ENCODE data around the gene FBXL19.
"Not testable (repeated sequence)": the region's sequence is repeated elsewhere in the genome, so short reads cannot be mapped to it uniquely, and the experiment has no call there.

Gene FBXL19

DNA sequence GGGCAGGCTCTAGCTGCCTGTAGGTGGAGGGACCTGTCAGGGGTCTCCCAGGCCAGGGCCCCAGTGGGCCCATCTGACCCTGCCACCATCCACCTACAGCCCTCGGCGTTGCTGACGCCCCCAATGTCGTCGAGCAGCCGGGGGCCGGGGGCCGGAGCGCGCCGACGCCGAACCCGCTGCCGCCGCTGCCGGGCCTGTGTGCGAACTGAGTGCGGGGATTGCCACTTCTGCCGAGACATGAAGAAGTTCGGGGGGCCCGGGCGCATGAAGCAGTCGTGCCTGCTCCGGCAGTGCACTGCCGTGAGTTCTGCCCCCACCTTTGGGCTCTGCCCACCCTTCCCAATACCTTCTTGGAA lies 2.2 kb downstream of the FBXL19 start:
- Histone ChIP-seq H3K27me3 (ENCODE audit: insufficient read depth, low read length) (no peaks in the 10 kb centered on the region), H3K9me3 (ENCODE audit: insufficient read depth, low read depth, low read length) (no peaks in the 10 kb centered on the region), H3K27ac (ENCODE audit: low read length) (no peak overlapping the region), H3K4me1 (ENCODE audit: insufficient read depth, low read length) (no peaks in the 10 kb centered on the region; the same call in 1 of the 2 replicates), H3K4me3 (ENCODE audit: low read length) (peak overlapping the region; percentile 71; the same call in 1 of the 2 replicates), H3K9ac (ENCODE audit: low read depth, low read length) (no peak overlapping the region; the same call in 1 of the 2 replicates), H3K36me3 (ENCODE audit: insufficient read depth, low read depth, low read length) (peaks cover 29% of the 10 kb centered on the region)

DNA sequence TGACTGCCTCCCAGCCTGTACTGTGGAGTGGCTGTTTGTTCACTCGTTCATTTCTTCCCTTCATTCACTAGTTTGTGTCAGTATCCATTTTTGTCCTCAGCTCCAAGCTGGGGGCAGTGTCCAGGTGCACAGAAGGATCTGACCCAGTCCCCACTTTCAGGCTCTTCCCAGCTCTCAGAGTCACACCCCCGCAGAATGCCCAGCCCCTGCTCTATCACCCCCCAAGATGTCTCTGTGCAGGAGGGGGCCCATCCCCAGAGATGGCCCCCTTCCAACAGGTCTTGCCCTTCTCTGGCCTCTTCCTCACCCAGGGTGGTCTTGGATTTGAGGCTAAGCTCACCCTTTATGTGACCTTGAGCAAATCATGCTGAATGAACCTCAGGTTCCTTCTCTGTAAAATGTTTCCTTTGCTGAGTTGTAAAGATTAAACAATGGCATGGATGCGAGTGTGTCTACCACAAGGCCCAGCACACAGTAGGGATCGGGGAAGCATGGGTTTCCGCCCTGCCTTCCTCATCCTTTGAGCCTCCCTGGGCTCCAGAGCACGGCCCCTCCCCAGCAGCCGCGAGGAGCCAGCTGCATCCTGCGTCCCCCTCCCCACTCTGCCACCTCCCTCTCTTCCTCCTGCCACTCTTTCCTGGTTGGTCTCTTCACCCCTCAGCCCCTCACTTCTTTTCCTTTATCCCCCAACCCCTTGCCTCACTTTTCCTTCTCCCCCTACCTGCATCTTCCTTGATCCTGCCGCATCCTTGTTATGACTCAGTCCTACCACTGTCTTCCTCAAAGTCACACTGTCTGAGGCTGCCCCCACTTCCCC lies 2.8 kb downstream of the FBXL19 start:
- no peak overlapping the region for H3K27ac ChIP-seq (ENCODE audit: low read length)
- H3K4me1 ChIP-seq (ENCODE audit: insufficient read depth, low read length), result no peaks in the 10 kb centered on the region; the same call in 1 of the 2 replicates
- no peak overlapping the region for H3K4me3 ChIP-seq (ENCODE audit: low read length)
- H3K9ac ChIP-seq (ENCODE audit: low read depth, low read length), result no peak overlapping the region
- H3K9me3 ChIP-seq (ENCODE audit: insufficient read depth, low read depth, low read length), result no peaks in the 10 kb centered on the region
- no peaks in the 10 kb centered on the region for H3K27me3 ChIP-seq (ENCODE audit: insufficient read depth, low read length)
- peaks cover 35% of the 10 kb centered on the region for H3K36me3 ChIP-seq (ENCODE audit: insufficient read depth, low read depth, low read length)

GRCh38 chr16:30926937-30927788 lies 3.8 kb downstream of the FBXL19 start:
- peaks cover 44% of the 10 kb centered on the region for H3K36me3 ChIP-seq (ENCODE audit: insufficient read depth, low read depth, low read length)
- no peaks in the 10 kb centered on the region for H3K9me3 ChIP-seq (ENCODE audit: insufficient read depth, low read depth, low read length)
- H3K4me1 ChIP-seq (ENCODE audit: insufficient read depth, low read length), result no peaks in the 10 kb centered on the region; the same call in 1 of the 2 replicates
- no peak overlapping the region for H3K4me3 ChIP-seq (ENCODE audit: low read length)
- H3K9ac ChIP-seq (ENCODE audit: low read depth, low read length), result no peak overlapping the region
- no peaks in the 10 kb centered on the region for H3K27me3 ChIP-seq (ENCODE audit: insufficient read depth, low read length)
- peak overlapping the region; percentile 50 for H3K27ac ChIP-seq (ENCODE audit: low read length)

DNA sequence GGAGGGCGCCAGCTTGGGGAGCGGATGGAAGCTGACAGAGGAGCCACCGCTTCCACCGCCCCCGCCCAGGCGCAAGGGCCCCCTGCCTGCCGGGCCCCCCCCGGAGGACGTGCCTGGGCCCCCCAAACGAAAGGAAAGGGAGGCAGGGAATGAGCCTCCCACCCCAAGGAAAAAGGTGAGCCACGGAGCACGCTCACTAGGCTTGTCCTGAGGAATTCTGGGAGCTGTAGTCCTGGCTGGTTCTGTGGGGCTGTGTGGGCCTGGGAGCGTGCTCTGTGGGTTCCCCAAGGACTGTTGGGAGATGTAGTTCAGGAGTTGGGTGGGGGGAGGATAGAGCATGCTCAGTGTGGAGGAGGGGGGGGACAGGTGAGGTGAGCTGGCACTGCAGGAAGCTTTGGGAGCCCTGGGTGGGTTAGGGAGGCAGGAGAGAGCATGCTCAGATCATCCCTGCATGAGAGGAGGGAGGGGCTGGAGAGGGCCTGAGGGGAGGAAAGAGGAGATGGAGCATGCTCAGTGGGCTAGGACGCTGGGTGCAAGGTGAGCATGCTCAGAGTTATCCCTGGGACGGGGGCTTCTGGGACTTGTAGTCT lies 4.5 kb downstream of the FBXL19 start:
- Histone ChIP-seq H3K9me3 (ENCODE audit: insufficient read depth, low read depth, low read length) (no peaks in the 10 kb centered on the region), H3K4me1 (ENCODE audit: insufficient read depth, low read length) (no peaks in the 10 kb centered on the region; the same call in 1 of the 2 replicates), H3K4me3 (ENCODE audit: low read length) (no peak overlapping the region), H3K27me3 (ENCODE audit: insufficient read depth, low read length) (no peaks in the 10 kb centered on the region), H3K27ac (ENCODE audit: low read length) (peak overlapping the region; percentile 50), H3K36me3 (ENCODE audit: insufficient read depth, low read depth, low read length) (peaks cover 50% of the 10 kb centered on the region), H3K9ac (ENCODE audit: low read depth, low read length) (no peak overlapping the region)

DNA sequence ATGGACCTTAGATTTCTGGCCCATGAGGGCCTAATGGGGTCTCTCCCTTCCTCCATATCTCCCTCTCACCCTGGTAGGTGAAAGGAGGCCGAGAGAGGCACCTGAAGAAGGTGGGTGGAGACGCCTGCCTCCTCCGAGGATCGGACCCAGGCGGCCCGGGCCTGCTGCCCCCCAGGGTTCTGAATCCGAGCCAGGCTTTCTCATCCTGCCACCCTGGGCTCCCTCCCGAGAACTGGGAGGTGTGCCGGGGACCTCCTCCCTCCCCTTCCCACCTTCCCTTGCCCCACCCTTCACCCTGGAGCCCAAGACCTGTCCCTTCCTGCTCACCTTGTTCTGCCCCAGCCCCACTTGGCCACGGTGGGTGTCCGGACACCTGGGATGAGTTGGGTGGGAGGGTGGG lies 5.0 kb downstream of the FBXL19 start:
- H3K36me3 ChIP-seq (ENCODE audit: insufficient read depth, low read depth, low read length), result peaks cover 50% of the 10 kb centered on the region
- no peaks in the 10 kb centered on the region; the same call in 1 of the 2 replicates for H3K4me1 ChIP-seq (ENCODE audit: insufficient read depth, low read length)

GRCh38 chr16:30929167-30929566 lies 5.8 kb downstream of the FBXL19 start:
- Histone ChIP-seq H3K27ac (ENCODE audit: low read length) (no peak overlapping the region), H3K36me3 (ENCODE audit: insufficient read depth, low read depth, low read length) (peaks cover 53% of the 10 kb centered on the region), H3K9me3 (ENCODE audit: insufficient read depth, low read depth, low read length) (no peaks in the 10 kb centered on the region), H3K27me3 (ENCODE audit: insufficient read depth, low read length) (no peaks in the 10 kb centered on the region), H3K4me3 (ENCODE audit: low read length) (no peak overlapping the region), H3K9ac (ENCODE audit: low read depth, low read length) (no peak overlapping the region), H3K4me1 (ENCODE audit: insufficient read depth, low read length) (no peaks in the 10 kb centered on the region; the same call in 1 of the 2 replicates)

More for the DNA sequence above, 5.0 kb downstream of the FBXL19 start:
- H3K4me3 ChIP-seq (ENCODE audit: low read length), result no peak overlapping the region
- H3K27ac ChIP-seq (ENCODE audit: low read length), result no peak overlapping the region
- H3K9ac ChIP-seq (ENCODE audit: low read depth, low read length), result no peak overlapping the region
- H3K27me3 ChIP-seq (ENCODE audit: insufficient read depth, low read length), result no peaks in the 10 kb centered on the region
- H3K9me3 ChIP-seq (ENCODE audit: insufficient read depth, low read depth, low read length), result no peaks in the 10 kb centered on the region

- Histone ChIP-seq H3K27me3 (ENCODE audit: insufficient read depth, low read length) (no peaks in the 10 kb centered on the region), H3K36me3 (ENCODE audit: insufficient read depth, low read depth, low read length) (peaks cover 59% of the 10 kb centered on the region), H3K27ac (ENCODE audit: low read length) (no peak overlapping the region), H3K9me3 (ENCODE audit: insufficient read depth, low read depth, low read length) (no peaks in the 10 kb centered on the region), H3K9ac (ENCODE audit: low read depth, low read length) (no peak overlapping the region), H3K4me3 (ENCODE audit: low read length) (no peak overlapping the region), H3K4me1 (ENCODE audit: insufficient read depth, low read length) (no peaks in the 10 kb centered on the region; the same call in 1 of the 2 replicates)
Observed at GRCh38 chr16:30930160-30930571, 6.8 kb downstream of the FBXL19 start.

- Histone ChIP-seq H3K36me3 (ENCODE audit: insufficient read depth, low read depth, low read length) (peaks cover 64% of the 10 kb centered on the region), H3K9ac (ENCODE audit: low read depth, low read length) (no peak overlapping the region), H3K4me1 (ENCODE audit: insufficient read depth, low read length) (no peaks in the 10 kb centered on the region; the same call in 1 of the 2 replicates), H3K27ac (ENCODE audit: low read length) (no peak overlapping the region), H3K27me3 (ENCODE audit: insufficient read depth, low read length) (no peaks in the 10 kb centered on the region), H3K4me3 (ENCODE audit: low read length) (no peak overlapping the region), H3K9me3 (ENCODE audit: insufficient read depth, low read depth, low read length) (no peaks in the 10 kb centered on the region)
Observed at GRCh38 chr16:30931068-30931650, 7.8 kb downstream of the FBXL19 start.

GRCh38 chr16:30934827-30935557 lies 11.6 kb downstream of the FBXL19 start:
- no peak overlapping the region for H3K9ac ChIP-seq (ENCODE audit: low read depth, low read length)
- H3K4me1 ChIP-seq (ENCODE audit: insufficient read depth, low read length), result no peaks in the 10 kb centered on the region
- no peak overlapping the region for H3K27ac ChIP-seq (ENCODE audit: low read length)
- H3K27me3 ChIP-seq (ENCODE audit: insufficient read depth, low read length), result no peaks in the 10 kb centered on the region
- H3K9me3 ChIP-seq (ENCODE audit: insufficient read depth, low read depth, low read length), result no peaks in the 10 kb centered on the region
- no peak overlapping the region for H3K4me3 ChIP-seq (ENCODE audit: low read length)
- peaks cover 62% of the 10 kb centered on the region for H3K36me3 ChIP-seq (ENCODE audit: insufficient read depth, low read depth, low read length)

DNA sequence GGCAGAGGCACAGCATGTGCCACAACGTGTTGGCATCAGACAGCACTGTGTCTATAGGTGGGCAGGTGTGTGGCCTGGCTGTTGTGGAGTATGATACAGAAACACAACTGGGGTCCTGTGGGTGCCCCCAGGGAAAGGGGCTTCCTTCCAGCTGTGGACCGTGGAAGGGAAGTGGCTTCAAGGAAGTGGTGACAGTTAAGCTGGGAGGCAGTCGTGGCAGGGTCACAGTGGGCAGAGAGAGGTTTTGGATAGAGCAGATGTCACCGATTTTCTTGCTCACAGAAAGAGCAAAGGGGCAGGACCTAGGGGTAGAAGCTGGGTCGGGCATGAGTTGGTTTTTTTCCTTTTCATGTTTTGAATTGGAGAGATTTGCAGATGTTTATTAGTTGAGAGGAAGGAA lies 14.3 kb downstream of the FBXL19 start:
- H3K27ac ChIP-seq (ENCODE audit: low read length), result no peak overlapping the region
- H3K4me1 ChIP-seq (ENCODE audit: insufficient read depth, low read length), result peaks cover 5% of the 10 kb centered on the region; the same call in 1 of the 2 replicates
- H3K9me3 ChIP-seq (ENCODE audit: insufficient read depth, low read depth, low read length), result no peaks in the 10 kb centered on the region
- peaks cover 50% of the 10 kb centered on the region for H3K36me3 ChIP-seq (ENCODE audit: insufficient read depth, low read depth, low read length)
- no peaks in the 10 kb centered on the region for H3K27me3 ChIP-seq (ENCODE audit: insufficient read depth, low read length)
- H3K9ac ChIP-seq (ENCODE audit: low read depth, low read length), result no peak overlapping the region
- no peak overlapping the region for H3K4me3 ChIP-seq (ENCODE audit: low read length)

DNA sequence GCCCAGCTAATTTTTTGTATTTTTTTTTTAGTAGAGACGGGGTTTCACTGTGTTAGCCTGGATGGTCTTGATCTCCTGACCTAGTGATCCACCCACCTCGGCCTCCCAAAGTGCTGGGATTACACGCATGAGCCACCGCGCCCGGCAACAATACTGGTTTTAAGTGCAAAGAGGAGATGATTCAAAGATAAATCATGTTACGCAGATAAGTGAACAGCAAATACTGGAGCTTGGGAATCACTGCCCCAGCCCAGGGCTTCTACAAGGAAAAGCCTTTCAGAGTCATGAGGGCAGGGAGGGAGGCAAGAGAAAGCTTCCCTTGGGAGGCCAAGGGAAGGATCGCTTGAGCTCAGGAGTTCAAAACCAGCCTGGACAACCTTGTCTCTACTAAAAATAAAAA lies 16.2 kb downstream of the FBXL19 start:
- H3K27me3 ChIP-seq (ENCODE audit: insufficient read depth, low read length); H3K9me3 ChIP-seq (ENCODE audit: insufficient read depth, low read depth, low read length); H3K4me3 ChIP-seq (ENCODE audit: low read length); H3K9ac ChIP-seq (ENCODE audit: low read depth, low read length); H3K27ac ChIP-seq (ENCODE audit: low read length); H3K4me1 ChIP-seq (ENCODE audit: insufficient read depth, low read length): not testable (repeated sequence)
- peaks cover 60% of the 10 kb centered on the region for H3K36me3 ChIP-seq (ENCODE audit: insufficient read depth, low read depth, low read length)

Measured in iPS-20b (cell line).